Nephron progenitor cell (in vitro differentiated cells): ENCODE measurements around the gene HAL.

ENCODE experiments used
- DNase-seq: peaks from one replicate; pipeline ENCODE4 v3.0.0; 2021
- H3K27ac Mint-ChIP-seq: 2 replicates; pipeline ENCODE4 v1.8.0; 2021; ENCODE audit warnings: mild to moderate bottlenecking, moderate library complexity, mixed read lengths
- H3K27me3 Mint-ChIP-seq: 2 replicates; pipeline ENCODE4 v1.8.0; 2021; ENCODE audit warnings: mild to moderate bottlenecking, low read depth, mixed read lengths; ENCODE audit not compliant: poor library complexity
- H3K36me3 Mint-ChIP-seq: 2 replicates; pipeline ENCODE4 v1.8.0; 2021; ENCODE audit warnings: low read depth, mixed read lengths
- H3K4me1 Mint-ChIP-seq: 2 replicates; pipeline ENCODE4 v1.8.0; 2021; ENCODE audit warnings: mixed read lengths
- H3K4me3 Mint-ChIP-seq: 2 replicates; pipeline ENCODE4 v1.8.0; 2021; ENCODE audit warnings: mild to moderate bottlenecking, moderate library complexity, mixed read lengths
- H3K9me3 Mint-ChIP-seq: 2 replicates; pipeline ENCODE4 v1.8.0; 2021; ENCODE audit warnings: mild to moderate bottlenecking, moderate library complexity, mixed read lengths
- TF ChIP-seq, protein P1 (sequence below): fragments of 200-600 bp; sonication (generic); IDR thresholded peaks from 2 replicates; pipeline ENCODE4 v1.5.0; 2021; ENCODE audit warnings: antibody characterized with exemption

The HAL gene

DNA sequence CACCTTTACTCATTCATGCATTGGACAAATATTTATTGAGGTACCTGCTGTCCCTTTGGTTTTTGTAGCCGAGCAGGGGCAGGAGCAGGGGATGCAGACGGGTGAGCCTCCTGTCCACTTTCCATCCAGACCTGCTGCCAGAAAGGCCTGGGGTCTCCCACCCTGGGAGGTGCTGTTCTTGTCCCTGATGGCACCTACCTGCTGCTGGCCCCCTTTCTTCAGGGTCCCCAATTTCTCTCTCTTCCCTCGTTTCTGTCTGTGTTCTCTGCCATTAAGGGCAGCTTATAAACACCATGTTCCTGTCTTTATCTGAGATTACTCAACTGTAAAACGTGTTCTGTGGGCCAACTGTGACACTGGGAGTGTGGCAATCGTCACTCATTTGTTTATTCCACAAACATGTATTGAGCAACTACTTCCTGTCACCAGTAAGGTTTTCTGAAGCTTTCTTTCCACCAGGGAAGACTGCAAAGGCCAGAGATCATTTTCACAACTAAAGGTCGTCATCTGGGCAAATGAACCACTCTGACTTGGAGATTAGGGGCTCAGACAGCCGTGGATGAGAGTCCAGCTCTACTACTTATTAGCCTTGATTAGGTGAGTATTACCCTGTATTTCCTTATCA is at the start of gene HAL:
Gene HAL (minus strand): TSS at position 311 of the 625 bp plus-strand sequence. CDS start 434 bp downstream, outside the sequence.
- no peak for DNase-seq
- Mint-ChIP-seq H3K4me1 (peaks cover 11% of the 10 kb centered on the region), H3K36me3 (peaks cover 5% of the 10 kb centered on the region), H3K27me3 (peaks cover 5% of the 10 kb centered on the region), H3K27ac (no peak within 1 kb of the TSS), H3K4me3 (no peak within 1 kb of the TSS), H3K9me3 (no peaks in the 10 kb centered on the region)
- TF ChIP-seq, protein P1, sequence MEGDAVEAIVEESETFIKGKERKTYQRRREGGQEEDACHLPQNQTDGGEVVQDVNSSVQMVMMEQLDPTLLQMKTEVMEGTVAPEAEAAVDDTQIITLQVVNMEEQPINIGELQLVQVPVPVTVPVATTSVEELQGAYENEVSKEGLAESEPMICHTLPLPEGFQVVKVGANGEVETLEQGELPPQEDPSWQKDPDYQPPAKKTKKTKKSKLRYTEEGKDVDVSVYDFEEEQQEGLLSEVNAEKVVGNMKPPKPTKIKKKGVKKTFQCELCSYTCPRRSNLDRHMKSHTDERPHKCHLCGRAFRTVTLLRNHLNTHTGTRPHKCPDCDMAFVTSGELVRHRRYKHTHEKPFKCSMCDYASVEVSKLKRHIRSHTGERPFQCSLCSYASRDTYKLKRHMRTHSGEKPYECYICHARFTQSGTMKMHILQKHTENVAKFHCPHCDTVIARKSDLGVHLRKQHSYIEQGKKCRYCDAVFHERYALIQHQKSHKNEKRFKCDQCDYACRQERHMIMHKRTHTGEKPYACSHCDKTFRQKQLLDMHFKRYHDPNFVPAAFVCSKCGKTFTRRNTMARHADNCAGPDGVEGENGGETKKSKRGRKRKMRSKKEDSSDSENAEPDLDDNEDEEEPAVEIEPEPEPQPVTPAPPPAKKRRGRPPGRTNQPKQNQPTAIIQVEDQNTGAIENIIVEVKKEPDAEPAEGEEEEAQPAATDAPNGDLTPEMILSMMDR, result no peak

DNA sequence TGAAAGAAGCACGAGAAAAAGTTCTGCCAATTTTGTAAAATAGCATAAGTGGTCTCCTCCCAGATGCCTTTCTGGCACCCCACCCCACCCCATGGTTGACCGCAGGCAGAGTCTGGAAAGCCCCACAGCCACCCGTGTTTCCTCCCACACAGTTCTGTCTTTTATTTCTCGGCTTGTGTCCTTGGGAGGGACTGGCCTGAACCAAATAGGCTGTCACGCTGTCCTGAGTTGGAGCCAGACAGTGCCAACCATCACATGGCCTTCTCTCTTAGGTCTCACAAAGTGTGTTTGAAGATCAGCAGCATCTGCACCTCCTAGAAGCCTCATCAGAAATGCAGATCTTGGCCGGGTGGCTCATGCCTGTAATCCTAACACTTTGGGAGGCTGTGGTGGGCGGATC is 49.4 kb upstream of the HAL start:
- Mint-ChIP-seq H3K4me3 (no peak overlapping the region), H3K9me3 (peaks cover 9% of the 10 kb centered on the region), H3K4me1 (peaks cover 41% of the 10 kb centered on the region), H3K27ac (no peak overlapping the region), H3K36me3 (no peaks in the 10 kb centered on the region), H3K27me3 (peaks cover 7% of the 10 kb centered on the region)
- TF ChIP-seq, protein P1, result no peak
- DNase-seq, result no peak

GRCh38 chr12:96044943-96045290 is 48.8 kb upstream of the HAL start:
- peaks cover 3% of the 10 kb centered on the region for H3K9me3 Mint-ChIP-seq
- no peaks in the 10 kb centered on the region for H3K36me3 Mint-ChIP-seq
- TF ChIP-seq, protein P1, result no peak
- H3K4me1 Mint-ChIP-seq, result peaks cover 41% of the 10 kb centered on the region
- H3K27ac Mint-ChIP-seq, result no peak overlapping the region
- no peak for DNase-seq
- H3K4me3 Mint-ChIP-seq, result no peak overlapping the region
- peaks cover 8% of the 10 kb centered on the region for H3K27me3 Mint-ChIP-seq

GRCh38 chr12:96044017-96044942 is 48.1 kb upstream of the HAL start:
- H3K27me3 Mint-ChIP-seq, result peaks cover 10% of the 10 kb centered on the region
- H3K4me1 Mint-ChIP-seq, result peaks cover 37% of the 10 kb centered on the region
- no peaks in the 10 kb centered on the region for H3K9me3 Mint-ChIP-seq
- TF ChIP-seq, protein P1, result no peak
- H3K36me3 Mint-ChIP-seq, result no peaks in the 10 kb centered on the region
- H3K27ac Mint-ChIP-seq, result no peak overlapping the region
- H3K4me3 Mint-ChIP-seq, result no peak overlapping the region
- no peak for DNase-seq

DNA sequence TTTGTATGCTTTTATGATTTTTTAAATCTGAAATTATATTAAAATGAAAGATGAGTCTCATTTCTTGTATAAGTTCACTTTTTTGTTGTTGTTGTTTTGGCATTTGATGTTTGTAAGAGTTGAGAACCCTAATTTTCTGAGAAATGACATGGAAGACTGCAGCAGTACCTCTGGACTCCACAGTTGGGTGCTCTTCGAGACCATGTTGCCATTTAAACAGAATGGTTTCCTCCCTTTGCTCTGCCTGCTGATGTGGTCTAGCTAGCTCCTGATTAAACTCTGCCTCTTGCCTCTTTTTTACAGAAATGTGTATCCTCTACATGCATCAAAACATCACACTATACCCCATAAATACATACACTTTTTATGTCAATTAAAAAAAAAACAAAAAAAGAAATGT is 45.0 kb upstream of the HAL start:
- H3K9me3 Mint-ChIP-seq, result no peaks in the 10 kb centered on the region
- H3K36me3 Mint-ChIP-seq, result no peaks in the 10 kb centered on the region
- peaks cover 7% of the 10 kb centered on the region for H3K27me3 Mint-ChIP-seq
- DNase-seq, result no peak
- H3K27ac Mint-ChIP-seq, result no peak overlapping the region
- TF ChIP-seq, protein P1, result no peak
- H3K4me1 Mint-ChIP-seq, result peaks cover 6% of the 10 kb centered on the region
- no peak overlapping the region for H3K4me3 Mint-ChIP-seq
